GM12874 (cell line): ENCODE results near the gene NME3.

Experiments
- TF ChIP-seq, protein P1 (sequence below): IDR thresholded peaks from 2 replicates; pipeline ENCODE4 v1.5.1; 2011; ENCODE audit warnings: low read depth, mild to moderate bottlenecking, control low read depth, low read length, moderate library complexity; ENCODE audit not compliant: insufficient read depth

NME3 gene

DNA sequence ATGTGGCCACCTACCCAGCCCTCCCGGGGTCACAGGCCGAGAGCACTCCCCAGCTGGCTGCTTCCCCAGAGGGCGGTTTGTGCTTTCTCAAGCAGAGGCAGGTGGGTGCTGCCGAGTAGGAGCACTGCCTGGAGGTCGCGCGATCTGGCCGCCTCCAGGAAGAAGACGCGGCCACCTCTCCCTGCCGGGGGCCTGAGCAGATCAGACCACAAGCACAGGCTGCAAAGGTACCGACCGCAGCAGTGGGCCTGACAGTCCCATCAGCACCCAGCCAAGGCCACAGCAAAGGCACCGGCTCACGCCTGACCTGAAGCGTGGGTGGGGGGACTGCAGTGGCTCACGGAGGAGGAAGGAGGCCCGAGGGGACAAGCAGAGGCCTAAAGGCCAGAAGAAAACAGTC lies 37.3 kb upstream of the NME3 start:
- TF ChIP-seq, protein P1, sequence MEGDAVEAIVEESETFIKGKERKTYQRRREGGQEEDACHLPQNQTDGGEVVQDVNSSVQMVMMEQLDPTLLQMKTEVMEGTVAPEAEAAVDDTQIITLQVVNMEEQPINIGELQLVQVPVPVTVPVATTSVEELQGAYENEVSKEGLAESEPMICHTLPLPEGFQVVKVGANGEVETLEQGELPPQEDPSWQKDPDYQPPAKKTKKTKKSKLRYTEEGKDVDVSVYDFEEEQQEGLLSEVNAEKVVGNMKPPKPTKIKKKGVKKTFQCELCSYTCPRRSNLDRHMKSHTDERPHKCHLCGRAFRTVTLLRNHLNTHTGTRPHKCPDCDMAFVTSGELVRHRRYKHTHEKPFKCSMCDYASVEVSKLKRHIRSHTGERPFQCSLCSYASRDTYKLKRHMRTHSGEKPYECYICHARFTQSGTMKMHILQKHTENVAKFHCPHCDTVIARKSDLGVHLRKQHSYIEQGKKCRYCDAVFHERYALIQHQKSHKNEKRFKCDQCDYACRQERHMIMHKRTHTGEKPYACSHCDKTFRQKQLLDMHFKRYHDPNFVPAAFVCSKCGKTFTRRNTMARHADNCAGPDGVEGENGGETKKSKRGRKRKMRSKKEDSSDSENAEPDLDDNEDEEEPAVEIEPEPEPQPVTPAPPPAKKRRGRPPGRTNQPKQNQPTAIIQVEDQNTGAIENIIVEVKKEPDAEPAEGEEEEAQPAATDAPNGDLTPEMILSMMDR, result no peak

DNA sequence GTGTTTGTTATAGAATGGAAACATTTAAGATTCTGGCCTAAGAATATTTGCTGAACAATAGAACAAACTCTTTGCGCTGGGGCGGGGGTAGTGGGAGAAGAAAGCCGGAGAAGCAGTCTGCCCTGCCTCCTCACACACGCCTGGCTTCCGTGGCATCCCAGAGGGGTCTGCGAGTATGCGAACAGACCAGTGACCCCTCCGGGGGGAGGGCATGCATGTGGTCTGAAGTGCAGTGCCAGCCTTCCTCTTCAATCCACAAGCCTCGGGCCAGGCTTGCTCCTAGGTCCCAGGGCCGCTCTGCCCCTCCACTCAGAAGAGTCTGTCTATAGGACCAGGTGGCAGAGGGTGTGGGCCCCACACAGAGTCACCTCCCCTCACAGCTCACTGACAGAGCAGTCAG lies 36.3 kb upstream of the NME3 start:
- TF ChIP-seq, protein P1, result no peak

DNA sequence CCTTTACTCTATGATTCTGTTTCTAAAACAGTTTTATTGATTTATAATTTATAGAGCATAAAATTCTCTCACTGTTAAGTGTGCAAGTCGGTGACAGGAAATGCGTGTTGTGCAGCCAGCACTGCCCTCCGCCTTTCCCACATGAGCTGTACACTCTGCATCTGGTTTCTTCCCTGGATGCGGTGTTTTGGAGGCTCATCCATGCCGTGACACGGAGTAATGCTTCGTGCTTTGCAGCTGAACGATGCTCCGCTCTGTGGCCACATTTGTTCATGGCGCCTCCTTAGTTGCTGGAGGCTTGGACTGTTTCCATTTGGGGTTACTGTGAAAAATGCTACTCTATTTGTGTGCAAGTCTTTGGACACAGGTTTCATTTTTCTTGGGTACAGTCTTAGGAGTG lies 29.4 kb upstream of the NME3 start:
- TF ChIP-seq, protein P1, result no peak

DNA sequence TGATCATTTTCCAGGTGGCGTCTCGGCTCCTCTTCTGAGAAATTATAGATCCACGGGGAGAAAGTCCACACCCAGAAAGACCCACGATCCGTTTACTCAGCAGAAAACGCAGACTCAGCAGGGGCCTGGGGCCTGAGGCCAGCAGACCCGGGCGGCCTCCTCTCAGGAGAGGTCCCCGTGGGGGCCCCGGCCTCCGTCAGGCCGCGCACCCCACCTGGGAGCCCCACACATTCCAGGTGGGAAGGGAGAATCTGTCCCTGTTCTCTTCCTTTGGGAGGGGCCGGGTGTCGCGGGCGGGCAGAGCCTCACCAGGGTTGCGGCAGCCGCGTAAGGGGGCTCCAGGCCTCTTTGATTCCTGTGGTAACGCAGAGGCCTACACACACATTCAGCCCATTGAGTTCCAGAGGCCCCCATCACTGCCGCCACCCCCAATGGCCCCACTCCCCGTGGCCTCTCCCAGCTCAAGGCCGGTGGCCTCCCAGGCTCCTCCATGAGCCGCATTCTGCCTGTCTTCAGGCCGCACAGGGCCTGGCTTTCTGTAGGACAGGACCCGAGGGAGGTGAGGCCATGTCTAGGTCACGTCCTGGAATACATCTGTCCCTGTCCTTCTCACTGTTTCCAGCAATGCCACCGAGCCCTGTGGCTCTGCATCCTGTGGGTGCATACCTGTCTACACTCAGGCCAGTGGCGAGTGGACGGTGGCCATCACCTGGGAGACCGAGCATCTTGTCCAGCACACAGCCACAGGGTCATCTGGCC lies 23.7 kb upstream of the NME3 start:
- TF ChIP-seq, protein P1, result no peak

DNA sequence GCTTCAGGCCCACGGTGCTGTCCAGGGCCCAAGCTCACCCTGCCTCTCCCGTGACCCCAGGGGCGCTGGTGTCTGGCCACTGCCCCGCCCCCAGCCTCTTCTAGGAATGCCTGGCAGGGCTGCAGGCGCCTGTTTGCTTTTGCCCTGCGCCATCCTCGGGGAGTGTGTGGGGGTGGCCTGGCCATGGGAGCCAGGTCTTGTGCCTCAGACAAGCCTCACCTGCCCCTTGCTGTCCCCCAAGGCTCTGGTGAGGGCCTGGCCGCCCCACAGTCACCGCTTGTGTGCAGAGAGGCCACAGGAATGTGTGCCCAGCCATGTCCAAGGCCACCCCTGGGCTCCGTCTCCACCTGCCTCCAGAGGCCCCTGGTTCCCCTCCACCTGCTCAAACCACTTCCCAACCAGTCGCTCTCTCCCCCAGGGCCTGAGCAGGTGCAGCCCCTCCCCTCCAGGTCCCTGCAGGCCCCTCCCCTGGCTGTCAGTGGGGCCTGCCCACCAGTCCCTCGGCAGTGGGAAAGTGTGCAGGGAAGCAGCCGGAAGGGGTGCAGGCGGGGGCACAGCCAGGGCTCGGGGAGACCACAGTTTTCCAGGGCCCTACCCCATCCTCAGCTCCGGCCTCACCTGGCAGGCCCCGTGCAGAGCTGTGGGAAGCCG lies 23.0 kb upstream of the NME3 start:
- TF ChIP-seq, protein P1, result no peak

DNA sequence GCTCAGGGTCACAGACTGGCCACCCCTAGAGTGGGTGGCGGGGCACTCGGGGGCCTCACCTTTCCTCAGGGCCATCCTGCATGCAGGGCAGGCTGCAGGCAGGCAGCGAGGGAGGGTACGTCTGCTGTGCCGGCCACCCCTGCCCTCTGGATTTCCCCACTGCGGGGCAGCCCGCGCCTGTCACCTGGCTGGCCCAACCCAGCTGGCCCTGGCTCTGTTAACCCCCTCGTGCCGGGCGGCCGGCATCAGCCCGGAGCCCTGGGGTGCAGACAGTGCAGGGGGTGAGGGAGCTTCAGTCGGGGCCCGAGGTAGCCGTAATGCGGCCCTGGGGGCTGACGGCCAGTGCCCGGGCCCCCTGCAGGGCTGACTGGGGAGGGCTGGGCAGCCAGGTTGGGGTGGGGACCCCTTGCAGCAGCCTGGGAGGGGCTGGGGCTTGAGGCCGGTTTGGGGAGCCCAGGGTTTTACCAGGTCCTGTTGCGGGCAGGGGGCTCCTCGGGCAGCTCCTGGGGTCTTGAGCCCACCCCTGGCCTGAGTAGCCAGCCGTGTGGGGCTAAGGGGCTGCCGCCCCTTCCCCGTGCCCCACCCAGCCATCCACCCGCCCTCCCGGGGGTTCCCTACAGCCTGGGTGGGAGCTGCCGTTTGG lies 22.4 kb upstream of the NME3 start, which contains the start of gene IGFALS:
IGFALS (minus strand) TSS at position 128 of the 643 bp plus-strand sequence; CDS start at position 75, 53 bp downstream.
- TF ChIP-seq, protein P1, result no peak

DNA sequence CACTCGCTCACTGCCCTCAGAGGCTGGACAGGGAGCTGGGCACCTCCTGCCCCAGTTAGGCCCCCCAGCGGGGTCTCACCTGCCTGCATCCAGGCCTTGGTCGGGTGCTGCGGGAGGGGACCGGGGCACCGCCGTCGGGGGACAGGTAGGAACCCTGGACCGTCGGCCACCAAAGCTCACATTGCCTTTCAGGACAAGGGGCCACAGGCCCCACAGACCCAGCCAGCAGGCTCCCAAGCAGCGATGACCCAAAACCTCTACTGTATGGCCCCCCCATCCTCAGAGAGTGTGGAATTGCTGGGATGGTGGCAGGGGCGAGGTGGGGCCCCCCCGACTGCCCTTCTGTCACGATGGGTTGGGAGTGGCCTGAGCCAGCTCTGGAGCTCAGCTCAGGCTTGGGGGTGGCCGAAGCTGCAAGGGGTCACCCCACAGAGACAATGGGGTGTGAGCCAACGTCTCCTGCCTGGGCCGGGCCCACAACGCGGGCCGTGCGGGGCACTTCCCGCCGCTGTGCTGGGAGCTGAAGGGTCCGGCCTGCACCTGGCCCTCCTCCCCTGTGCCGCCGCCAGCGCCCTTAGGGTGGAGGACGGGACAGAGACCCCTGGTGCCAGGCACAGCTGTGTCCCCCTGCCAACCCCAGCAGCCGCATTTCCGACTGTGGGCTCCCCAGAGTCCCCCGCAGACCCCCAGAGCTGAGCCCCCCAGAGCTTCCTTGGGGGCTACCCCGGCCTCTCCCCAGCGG lies 21.7 kb upstream of the NME3 start:
- TF ChIP-seq, protein P1, result no peak
